Body of pancreas (tissue), 4 donors: ENCODE measurements around the gene WNT7B.

ENCODE experiments used
- CTCF ChIP-seq, 7 experiments: fragments of 450-650 bp in 4 of 7; fragments of 200-600 bp in 3 of 7; sonication (generic) in 3 of 7; IDR thresholded peaks; one replicate each; pipeline ENCODE4 v1.5.1; 2016 to 2019; ENCODE audit warnings: antibody characterized with exemption in 7 of 7
- POLR2A ChIP-seq, 3 donors: fragments of 450-650 bp; IDR thresholded peaks; one replicate each; pipeline ENCODE4 v1.6.1; 2016; ENCODE audit warnings: antibody characterized with exemption in 3 of 3, mild to moderate bottlenecking in 2 of 3

- TF ChIP-seq CTCF (IDR thresholded peaks at IDR 0.05) (no peak), POLR2A (IDR thresholded peaks at IDR 0.05) (no peak)
These were observed 14.1 kb upstream of the WNT7B start for GRCh38 chr22:45991098-45991497.
